ENCODE data around the gene CGRRF1. TPM values are rescaled to one million over a fixed set of nuclear protein-coding genes. Genes with fewer than 3 reads are reported as not detected.

Gene CGRRF1
- total and polyA plus RNA-seq, 9 of the 15 experiments (the other 6 are each of a cell fraction or from before 2014, with no cell fraction given) = 2.8 to 15.8 (median 4.6) TPM

GRCh38 chr14:54554401-54554800 is 44.7 kb downstream of the CGRRF1 start (continued):
- TF ChIP-seq ZNF280A (IDR thresholded peaks at IDR 0.05; ENCODE audit: low read depth, partially characterized antibody) = no peak
- no peak for TF ChIP-seq DDX20 (tag; IDR thresholded peaks at IDR 0.05; ENCODE audit: low read depth)
- no peak for TF ChIP-seq DIDO1 (tag; IDR thresholded peaks at IDR 0.05; ENCODE audit: low read depth)
- no peak for TF ChIP-seq ZNF512 (tag; IDR thresholded peaks at IDR 0.05)
- no peak for TF ChIP-seq PYGO2 (tag; IDR thresholded peaks at IDR 0.05)
- no peak for TF ChIP-seq SIRT6 (IDR thresholded peaks at IDR 0.05; ENCODE audit: low read depth, low read length)

- Histone ChIP-seq H3K79me2 (ENCODE audit: control insufficient read depth, insufficient read depth, low read length) (no peaks in the 10 kb centered on the region), H3K27me3 (ENCODE audit: control insufficient read depth in 2 of 2, insufficient read depth in 2 of 2, low read length in 2 of 2) (no peaks in the 10 kb centered on the region), H2AFZ (ENCODE audit: low read depth, low read length) (no peak overlapping the region), H3K9ac (ENCODE audit: insufficient read depth in 1 of 2, low read depth in 2 of 2, low read length in 2 of 2) (no peak overlapping the region), H3K36me3 (ENCODE audit: control insufficient read depth, insufficient read depth, low read length) (no peaks in the 10 kb centered on the region), H3K4me2 (ENCODE audit: insufficient read depth, low read length) (no peak overlapping the region), H3K9me1 (ENCODE audit: control insufficient read depth, insufficient read depth, low read length) (no peaks in the 10 kb centered on the region), H4K20me1 (replicated peaks; ENCODE audit: control insufficient read depth, insufficient read depth, low read length) (no peaks in the 10 kb centered on the region), H3K4me3 (no peak overlapping the region), H3K9me3 (replicated peaks; ENCODE audit: control insufficient read depth, insufficient read depth, low read depth, low read length) (no peaks in the 10 kb centered on the region), H3K27ac (ENCODE audit: extremely low read depth, low read depth, low read length) (no peak overlapping the region), H3K4me1 (replicated peaks in 1 of 2; ENCODE audit: control insufficient read depth in 2 of 2, insufficient read depth in 2 of 2, low read length in 2 of 2) (no peaks in the 10 kb centered on the region; a peak in 1 of 5 replicates)
- intact Hi-C loops (cut with micrococcal nuclease) = no loop called here
- FAIRE-seq (no peak), ATAC-seq (peak; percentile 86), DNase-seq (ENCODE audit: extremely low read depth in 1 of 4, low spot score in 3 of 4) (peak in 1 of 4 experiments; percentile 18)
- ChIA-PET CTCF (ENCODE audit: low intra/inter-chr PET ratio) (no interaction called here), POLR2A (no interaction called here)
- no TSS peak for BruUV-seq (replicated peaks)
- in situ Hi-C loops (cut with MboI) = loop anchor here (10.0 kb wide), 1 partner anchor 249 kb away; no protein-coding TSS in a partner anchor
- 28% methylated on average over 2 of the region's 2 CpGs for WGBS (ENCODE audit: insufficient coverage, low coverage, missing lambda C conversion rate)
- TF ChIP-seq CTCF (IDR thresholded peaks at IDR 0.05 in 2 of 3, conservative IDR thresholded peaks at IDR 0.05 in 1 of 3; ENCODE audit: insufficient read depth in 2 of 3, low read depth in 1 of 3, low read length in 3 of 3) (peak; percentile 24 to 49 (median 29); a peak in 3 of 6 replicates), FOXJ3 (CRISPR knock-in tag; IDR thresholded peaks at IDR 0.05) (no peak)
Measured at GRCh38 chr14:54555651-54556050, 45.9 kb downstream of the CGRRF1 start.

Data from K562 (cell line).